Measurements from ENCODE around the gene PHLDB1.
"Not testable (repeated sequence)": the region's sequence is repeated elsewhere in the genome, so short reads cannot be mapped to it uniquely, and the experiment has no call there.

The PHLDB1 gene

DNA sequence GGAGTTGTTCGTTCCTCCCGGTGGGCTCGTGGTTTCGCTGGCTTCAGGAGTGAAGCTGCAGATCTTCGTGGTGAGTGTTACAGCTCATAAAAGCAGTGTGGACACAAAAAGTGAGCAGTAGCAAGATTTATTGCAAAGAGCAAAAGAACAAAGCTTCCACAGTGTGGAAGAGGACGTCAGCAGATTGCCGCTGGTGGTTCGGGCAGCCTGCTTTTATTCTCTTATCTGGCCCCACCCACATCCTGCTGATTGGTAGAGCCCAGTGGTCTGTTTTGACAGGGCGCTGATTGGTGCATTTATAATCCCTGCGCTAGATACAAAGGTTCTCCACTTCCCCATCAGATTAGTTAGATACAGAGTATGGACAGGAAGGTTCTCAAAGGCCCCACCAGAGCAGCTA is 80.9 kb downstream of the PHLDB1 start:
- DNase-seq (ENCODE audit: low read depth): not testable (repeated sequence)

DNA sequence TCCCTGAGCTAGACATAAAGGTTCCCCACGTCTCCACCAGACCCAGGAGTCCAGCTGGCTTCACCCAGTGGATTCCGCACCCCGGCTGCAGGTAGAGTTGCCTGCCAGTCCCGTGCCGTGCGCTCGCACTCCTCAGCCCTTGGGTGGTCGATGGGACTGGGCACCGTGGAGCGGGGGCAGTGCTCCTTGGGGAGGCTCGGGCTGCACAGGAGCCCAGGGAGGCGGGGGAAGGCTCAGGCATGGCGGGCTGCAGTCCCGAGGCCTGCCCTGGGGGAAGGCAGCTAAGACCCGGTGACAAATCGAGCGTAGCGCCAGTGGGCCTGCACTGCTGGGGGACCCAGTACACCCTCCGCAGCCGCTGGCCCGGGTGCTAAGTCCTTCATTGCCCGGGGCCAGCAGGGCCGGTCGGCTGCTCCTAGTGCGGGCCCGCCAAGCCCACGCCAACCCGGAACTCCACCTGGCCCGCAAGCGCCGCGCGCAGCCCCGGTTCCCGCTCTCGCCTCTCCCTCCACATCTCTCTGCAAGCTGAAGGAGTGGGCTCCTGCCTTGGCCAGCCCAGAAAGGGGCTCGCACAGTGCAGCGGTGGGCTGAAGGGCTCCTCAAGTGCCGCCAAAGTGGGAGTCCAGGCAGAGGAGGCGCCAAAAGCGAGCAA is 81.6 kb downstream of the PHLDB1 start:
- no peak for DNase-seq (ENCODE audit: low read depth)

GRCh38 chr11:118689503-118689851 is 82.1 kb downstream of the PHLDB1 start:
- DNase-seq (ENCODE audit: low read depth): no peak

DNA sequence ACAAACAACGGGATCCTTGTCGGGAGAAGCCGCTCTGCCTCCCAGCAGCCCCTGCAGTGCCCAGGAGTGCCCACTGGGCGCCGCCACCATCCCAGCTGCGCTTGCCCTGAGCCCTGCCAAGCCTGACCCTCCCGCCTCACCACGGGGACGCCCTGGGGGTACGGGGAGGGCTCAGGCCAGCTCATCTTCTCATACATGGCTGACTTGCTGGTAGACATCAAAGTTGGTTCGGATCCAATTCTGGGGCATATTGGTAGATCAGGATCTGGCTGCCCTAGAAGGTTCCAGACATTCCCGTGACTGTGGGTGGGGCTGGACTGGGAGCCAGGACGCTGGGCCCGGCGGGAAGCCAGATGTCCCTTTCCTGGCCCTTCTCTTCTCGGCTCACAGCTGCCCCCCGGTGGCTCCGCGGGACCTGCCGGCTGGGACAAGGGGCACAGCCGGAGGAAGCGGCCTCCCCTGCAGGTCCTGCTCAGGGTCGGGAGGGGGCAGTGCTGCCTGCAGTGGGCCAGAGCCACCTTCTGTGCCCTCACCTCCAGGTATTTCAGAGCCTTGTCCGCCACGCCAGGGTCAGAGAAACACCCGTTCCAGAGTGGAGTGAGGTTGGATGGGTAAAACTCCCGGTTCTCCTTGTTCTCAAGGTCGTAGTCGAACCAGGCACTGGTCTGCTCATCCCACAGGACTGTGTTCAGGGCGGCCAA is 82.6 kb downstream of the PHLDB1 start:
- peak; percentile 79 for DNase-seq (ENCODE audit: low read depth)

- DNase-seq (ENCODE audit: low read depth): no peak
These were observed 83.3 kb downstream of the PHLDB1 start for GRCh38 chr11:118690553-118691304.

DNA sequence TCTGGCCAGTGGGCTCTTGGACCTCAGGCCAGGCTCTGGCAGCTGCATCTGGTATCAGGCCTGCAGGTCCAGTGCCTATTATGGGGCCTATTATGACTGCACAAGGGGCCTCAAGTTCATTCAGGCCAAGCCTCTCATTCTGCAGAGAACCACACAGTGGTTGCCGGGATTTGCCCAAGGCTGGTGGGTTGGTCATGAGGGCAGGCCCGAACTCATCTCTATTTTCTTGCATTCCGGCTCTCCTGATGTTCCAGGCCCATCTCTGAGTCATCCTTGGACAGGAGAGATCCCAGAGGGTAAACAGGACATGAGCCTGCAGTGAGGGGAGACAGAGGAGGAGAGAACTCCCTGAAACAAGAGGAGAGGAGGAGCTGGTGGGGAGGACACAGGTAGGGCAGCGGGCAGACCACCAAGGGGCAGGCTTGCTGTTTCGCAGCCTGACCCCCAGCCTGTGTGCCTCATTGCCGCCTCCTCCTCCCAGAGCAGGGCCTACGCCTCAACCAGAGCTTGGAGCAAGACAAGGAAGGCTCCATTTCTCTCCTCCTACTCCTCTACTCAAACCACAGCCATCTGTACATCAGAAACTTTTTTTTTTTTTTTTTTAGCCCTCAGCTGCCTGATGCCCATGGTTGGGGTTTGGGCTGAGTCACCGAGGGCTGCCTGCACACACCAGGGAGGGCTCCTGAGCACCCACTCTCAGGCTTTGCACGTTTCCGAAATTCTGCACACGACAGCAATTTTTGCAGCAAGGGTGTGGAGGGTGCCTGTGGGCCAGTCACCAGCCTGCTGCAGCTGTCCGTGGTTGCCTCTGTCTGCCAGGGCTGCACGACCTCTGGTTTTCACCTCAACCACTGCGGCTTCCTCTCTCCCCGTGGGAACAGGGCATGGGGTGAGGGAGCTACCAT is 84.8 kb downstream of the PHLDB1 start:
- peak; percentile 52 for DNase-seq (ENCODE audit: low read depth)

DNA sequence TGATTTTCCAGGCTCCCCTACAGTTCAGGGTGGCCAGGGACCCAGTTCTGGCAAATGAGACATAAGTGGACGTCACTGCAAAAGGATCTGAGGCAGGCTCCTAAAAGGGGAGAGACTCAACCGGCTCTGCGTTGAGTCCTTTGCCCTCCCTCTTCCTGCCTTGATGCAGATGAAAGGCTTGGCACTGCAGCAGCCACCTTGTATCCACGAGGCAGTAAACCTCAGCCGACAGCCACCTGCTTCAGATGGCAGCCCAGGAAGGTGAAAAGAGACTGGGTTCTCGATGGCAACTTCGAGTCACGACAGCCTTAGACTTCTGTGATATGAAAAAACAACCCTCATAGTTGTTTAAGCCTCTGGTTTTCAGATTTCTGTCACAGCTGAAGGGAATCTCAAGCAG is 86.8 kb downstream of the PHLDB1 start:
- no peak for DNase-seq (ENCODE audit: low read depth)

GRCh38 chr11:118694771-118695170 is 87.4 kb downstream of the PHLDB1 start:
- no peak for DNase-seq (ENCODE audit: low read depth)

- DNase-seq (ENCODE audit: low read depth): no peak
These were observed 89.3 kb downstream of the PHLDB1 start for GRCh38 chr11:118696673-118697226.

GRCh38 chr11:118697346-118697745 is 89.9 kb downstream of the PHLDB1 start:
- DNase-seq (ENCODE audit: low read depth): no peak

DNA sequence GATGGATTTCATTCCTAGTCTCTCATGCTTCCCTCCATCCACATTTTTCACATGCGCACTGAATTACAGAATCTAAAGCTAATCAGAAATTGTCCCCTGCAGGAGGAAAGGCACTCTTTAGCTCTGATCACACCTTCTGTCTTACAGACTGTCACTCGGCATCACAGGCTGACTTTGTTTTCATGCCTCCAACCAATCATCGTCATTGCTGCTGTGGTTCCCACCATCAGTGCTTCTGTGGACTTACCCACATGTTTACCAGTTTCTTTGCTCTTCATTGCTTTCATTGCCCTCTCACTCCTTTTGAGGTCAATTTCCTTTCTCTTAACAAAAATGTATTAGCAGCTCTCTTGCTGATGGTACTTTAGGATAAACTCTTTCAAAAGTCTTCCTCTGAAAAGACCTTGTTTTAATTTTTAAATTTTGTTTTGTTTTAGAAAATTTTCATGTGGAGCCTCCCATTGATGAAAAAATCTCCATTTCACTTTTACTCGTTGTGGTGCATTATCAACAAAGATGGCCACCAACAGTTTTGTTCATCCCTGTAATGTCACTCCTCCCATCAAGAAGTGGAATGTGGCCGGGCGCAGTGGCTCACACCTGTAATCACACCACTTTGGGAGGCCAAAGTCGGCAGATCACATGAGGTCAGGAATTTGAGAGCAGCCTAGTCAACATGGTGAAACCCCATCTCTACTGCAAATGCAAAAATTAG is 92.2 kb downstream of the PHLDB1 start:
- peak; percentile 53 for DNase-seq (ENCODE audit: low read depth)

DNA sequence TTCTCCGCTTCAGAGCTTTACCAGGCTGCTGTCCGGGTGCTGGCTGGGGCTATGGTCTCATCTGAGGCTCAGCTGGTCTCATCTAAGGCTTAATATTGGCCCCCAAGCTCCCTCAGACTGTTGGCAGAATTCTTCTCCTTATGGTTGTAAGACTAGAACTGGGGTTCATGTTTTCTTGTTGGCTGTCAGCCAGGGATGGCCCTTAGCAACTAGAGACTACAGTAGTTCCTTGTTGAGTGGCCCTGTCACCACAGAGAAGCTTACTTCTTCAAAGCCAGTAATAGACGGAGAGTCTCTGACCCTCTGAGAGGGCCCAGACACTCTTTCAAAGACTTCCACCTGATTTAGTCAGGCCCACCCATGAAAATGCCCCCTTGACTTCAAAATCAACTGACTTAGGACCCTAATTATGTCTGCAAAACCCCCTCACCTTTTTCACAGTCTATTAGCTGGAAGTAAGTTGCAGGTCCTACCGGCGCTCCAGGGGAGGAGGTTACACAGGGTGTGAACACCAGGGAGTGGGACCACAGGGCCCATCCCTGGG is 96.2 kb downstream of the PHLDB1 start:
- no peak for DNase-seq (ENCODE audit: low read depth)

GRCh38 chr11:118705111-118705741 is 97.8 kb downstream of the PHLDB1 start:
- no peak for DNase-seq (ENCODE audit: low read depth)

DNA sequence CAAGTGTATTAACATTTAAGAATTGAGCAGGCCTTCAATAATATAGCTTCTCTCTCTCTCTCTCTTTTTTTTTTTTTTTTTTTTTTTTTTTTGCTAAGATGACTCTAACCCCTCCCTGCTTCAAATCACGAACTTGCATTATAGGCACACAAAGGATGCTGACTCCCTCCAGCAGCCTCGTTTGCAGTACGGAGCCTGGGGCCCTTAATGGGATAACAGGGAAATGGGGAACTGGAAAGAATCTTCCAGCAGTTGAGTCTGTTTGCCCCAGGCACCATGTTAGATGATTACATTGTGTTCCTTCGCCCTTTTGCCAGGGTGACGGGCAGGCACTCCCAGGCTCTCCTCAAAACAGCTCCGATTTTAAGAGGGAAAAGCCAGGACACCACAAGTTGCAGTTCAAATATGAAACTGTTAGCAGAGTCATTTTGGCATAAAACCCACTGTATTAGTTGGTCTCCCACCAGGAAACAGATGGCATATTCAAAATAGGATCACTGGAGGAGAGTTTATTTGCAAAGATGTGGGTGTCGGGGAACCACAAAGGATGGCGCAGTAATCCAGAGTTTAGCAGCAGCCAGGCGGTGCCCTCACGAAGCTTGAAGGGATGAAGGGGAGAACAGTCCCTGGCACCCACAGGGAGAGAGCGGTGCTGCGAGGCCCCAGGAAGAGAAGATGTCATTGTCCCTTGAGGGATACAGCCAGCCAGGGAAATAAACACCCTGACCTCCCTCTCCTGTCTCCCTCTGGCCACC is 98.6 kb downstream of the PHLDB1 start:
- no peak for DNase-seq (ENCODE audit: low read depth)

- no peak for DNase-seq (ENCODE audit: low read depth)
These were observed 99.1 kb downstream of the PHLDB1 start for GRCh38 chr11:118706546-118706825.
